ACC112 (cell line): ENCODE data around the gene NFKB1.
A peak's percentile ranks its signal among the peaks of the same experiment; 100 is the strongest.
"Not testable (repeated sequence)": the region's sequence is repeated elsewhere in the genome, so short reads cannot be mapped to it uniquely, and the experiment has no call there.

Experiments used
- H2AFZ ChIP-seq: fragments of 200-600 bp; sonication (generic); one replicate; pipeline ENCODE4 v1.6.0; 2017; ENCODE audit warnings: antibody characterized with exemption, low read length; ENCODE audit not compliant: unreplicated experiment
- H3K27ac ChIP-seq: fragments of 200-600 bp; sonication (generic); 2 replicates; pipeline ENCODE4 v1.5.1; 2014; ENCODE audit warnings: low read depth, mild to moderate bottlenecking, antibody characterized with exemption, low read length, moderate library complexity
- H3K27me3 ChIP-seq: fragments of 200-600 bp; sonication (generic); 2 replicates; pipeline ENCODE4 v1.6.1; 2014; ENCODE audit warnings: mild to moderate bottlenecking, antibody characterized with exemption, low read length, moderate library complexity, mixed read lengths; ENCODE audit not compliant: insufficient read depth
- H3K36me3 ChIP-seq: fragments of 200-600 bp; sonication (generic); 2 replicates; pipeline ENCODE4 v1.6.1; 2016; ENCODE audit warnings: mild to moderate bottlenecking, antibody characterized with exemption, low read length, moderate library complexity, mixed read lengths; ENCODE audit not compliant: insufficient read depth
- H3K4me1 ChIP-seq: fragments of 200-600 bp; sonication (generic); one replicate; pipeline ENCODE4 v1.6.1; 2016; ENCODE audit warnings: low read length, mixed read lengths; ENCODE audit not compliant: insufficient read depth, unreplicated experiment, control insufficient read depth
- H3K4me3 ChIP-seq: fragments of 200-600 bp; sonication (generic); 2 replicates; pipeline ENCODE4 v1.5.1; 2014; ENCODE audit warnings: mild to moderate bottlenecking, low read depth, low read length
- H3K79me2 ChIP-seq: fragments of 200-600 bp; sonication (generic); one replicate; pipeline ENCODE4 v1.6.0; 2016; ENCODE audit warnings: low read length; ENCODE audit not compliant: control insufficient read depth, unreplicated experiment, insufficient read depth

NFKB1 gene

DNA sequence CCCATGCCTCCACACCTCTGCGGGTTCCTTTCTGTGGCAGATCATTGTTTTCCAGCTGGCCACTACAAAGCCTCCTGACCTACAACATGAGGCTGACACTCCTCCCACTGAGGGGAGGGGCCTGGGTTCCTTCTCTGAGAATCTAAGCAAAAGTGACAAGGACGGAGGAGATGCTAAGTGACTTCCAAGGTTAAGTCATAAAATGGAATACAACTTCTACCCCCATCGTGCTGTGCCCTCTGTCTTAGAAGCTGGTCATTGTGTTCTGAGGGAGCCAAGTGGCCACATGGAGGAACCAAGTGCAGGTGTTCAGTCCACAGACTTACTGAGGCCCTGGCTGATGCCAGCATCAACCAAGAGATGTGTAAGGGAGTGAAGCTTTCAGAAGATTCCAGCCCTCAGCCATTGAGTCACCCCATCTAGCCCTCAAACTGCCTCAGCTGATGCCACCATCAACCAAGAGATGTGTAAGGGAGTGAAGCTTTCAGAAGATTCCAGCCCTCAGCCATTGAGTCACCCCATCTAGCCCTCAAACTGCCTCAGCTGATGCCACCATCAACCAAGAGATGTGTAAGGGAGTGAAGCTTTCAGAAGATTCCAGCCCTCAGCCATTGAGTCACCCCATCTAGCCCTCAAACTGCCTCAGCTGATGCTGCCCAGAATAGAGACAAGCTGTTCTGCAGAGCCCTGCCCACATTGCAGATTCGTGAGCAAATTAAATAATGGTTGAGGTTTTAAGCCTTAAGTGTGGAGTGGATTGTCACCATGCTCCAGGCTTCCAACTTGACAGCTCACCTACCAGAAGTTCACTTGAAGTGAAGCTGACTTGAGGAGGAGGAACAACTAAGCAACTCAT is 118.8 kb downstream of the NFKB1 start:
- H3K79me2 ChIP-seq, H3K4me3 ChIP-seq, H3K27ac ChIP-seq, H2AFZ ChIP-seq, H3K27me3 ChIP-seq: not testable (repeated sequence)
- H3K36me3 ChIP-seq: peaks cover 11% of the 10 kb centered on the region; the same call in 1 of the 2 replicates
- peaks cover 15% of the 10 kb centered on the region for H3K4me1 ChIP-seq

DNA sequence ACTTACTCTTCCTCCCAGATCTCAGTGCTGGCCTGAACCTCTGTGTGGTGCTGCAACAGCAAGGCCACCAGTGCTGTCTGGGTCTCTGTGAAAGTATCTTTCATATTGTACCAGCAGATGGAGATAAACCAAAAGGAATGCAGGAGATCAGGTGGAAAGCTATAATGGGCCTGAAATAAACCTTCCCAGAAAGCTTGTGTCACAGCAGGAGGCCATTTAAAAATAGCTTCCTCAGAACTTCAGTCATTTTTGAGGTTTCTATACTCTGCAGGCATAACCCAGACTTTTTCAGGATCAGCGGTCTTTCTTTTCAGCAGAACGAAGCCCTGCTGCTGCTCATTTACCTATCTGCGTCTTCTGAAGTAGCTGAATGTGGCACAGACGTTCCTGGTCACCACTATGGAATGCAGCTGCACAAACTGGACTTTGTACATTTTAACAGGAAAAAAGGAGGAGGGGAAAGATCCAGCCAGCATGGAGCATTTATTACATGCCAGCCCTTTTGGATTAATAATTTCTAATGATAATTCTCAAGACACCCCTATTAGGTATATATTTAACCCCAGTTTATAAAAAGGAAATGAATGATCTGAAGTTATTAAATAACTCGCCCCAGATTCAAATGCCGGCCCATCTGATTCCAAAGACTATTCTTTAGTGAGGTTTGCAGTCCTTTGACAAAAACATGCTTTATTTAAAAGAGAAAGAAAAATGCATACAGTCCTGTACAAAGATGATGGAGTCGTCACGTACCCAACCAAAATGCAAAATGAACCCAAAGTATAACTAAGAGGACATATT is 119.7 kb downstream of the NFKB1 start:
- Histone ChIP-seq H3K4me3 (no peak overlapping the region), H3K4me1 (peaks cover 19% of the 10 kb centered on the region), H2AFZ (no peak overlapping the region), H3K79me2 (no peaks in the 10 kb centered on the region), H3K36me3 (peaks cover 7% of the 10 kb centered on the region; the same call in 1 of the 2 replicates), H3K27ac (no peak overlapping the region), H3K27me3 (no peaks in the 10 kb centered on the region)

- Histone ChIP-seq H3K27me3 (no peaks in the 10 kb centered on the region), H3K27ac (no peak overlapping the region)
Observed at GRCh38 chr4:102623622-102624021, 122.5 kb downstream of the NFKB1 start.

GRCh38 chr4:102624505-102624904 is 123.3 kb downstream of the NFKB1 start:
- Histone ChIP-seq H3K27ac (no peak overlapping the region), H3K27me3 (no peaks in the 10 kb centered on the region), H3K4me1 (peaks cover 36% of the 10 kb centered on the region), H3K4me3 (no peak overlapping the region), H2AFZ (no peak overlapping the region), H3K36me3 (no peaks in the 10 kb centered on the region), H3K79me2 (no peaks in the 10 kb centered on the region)

More at GRCh38 chr4:102623622-102624021, 122.5 kb downstream of the NFKB1 start:
- H3K4me3 ChIP-seq: no peak overlapping the region
- peaks cover 34% of the 10 kb centered on the region for H3K4me1 ChIP-seq
- no peak overlapping the region for H2AFZ ChIP-seq
- H3K36me3 ChIP-seq: no peaks in the 10 kb centered on the region
- H3K79me2 ChIP-seq: no peaks in the 10 kb centered on the region

GRCh38 chr4:102625232-102625930 is 124.2 kb downstream of the NFKB1 start:
- Histone ChIP-seq H3K27ac (no peak overlapping the region), H3K27me3 (no peaks in the 10 kb centered on the region), H3K4me1 (peaks cover 35% of the 10 kb centered on the region), H3K4me3 (peak overlapping the region; percentile 38), H3K36me3 (no peaks in the 10 kb centered on the region), H3K79me2 (no peaks in the 10 kb centered on the region), H2AFZ (peak overlapping the region; percentile 78)

DNA sequence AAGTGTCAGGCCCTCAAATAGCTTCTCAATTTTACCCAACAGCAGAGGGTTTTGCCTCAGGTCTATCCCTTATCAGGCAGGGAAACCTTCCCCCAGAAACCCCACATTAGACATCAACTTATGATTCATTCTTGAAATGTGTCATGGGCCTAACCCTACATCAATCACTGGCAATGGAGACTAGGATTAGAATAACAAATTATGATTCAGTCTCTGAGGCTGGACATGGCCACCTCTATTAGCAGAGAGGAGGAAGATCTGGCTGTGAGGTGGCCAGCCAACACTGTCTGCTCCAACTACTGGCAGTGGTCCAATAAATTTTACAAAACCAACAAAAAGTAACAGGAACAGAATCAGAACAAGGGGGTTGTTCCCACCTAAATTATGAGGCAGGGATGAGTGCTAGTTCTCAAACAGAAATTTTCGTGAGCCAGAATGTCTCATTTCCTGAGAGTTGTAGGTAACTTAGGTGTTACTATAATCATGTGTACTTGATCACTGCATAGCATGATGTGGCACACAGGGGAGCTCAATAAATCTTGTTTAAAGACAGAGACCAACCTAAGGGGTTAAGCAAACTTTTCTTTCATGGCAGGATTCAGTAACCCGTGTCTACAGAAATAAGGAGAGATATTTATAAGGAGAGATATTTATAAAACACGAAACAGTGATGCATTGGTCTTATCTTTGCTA is 126.8 kb downstream of the NFKB1 start:
- Histone ChIP-seq H3K4me1 (peaks cover 21% of the 10 kb centered on the region), H3K36me3 (no peaks in the 10 kb centered on the region), H3K4me3 (no peak overlapping the region), H3K27ac (peak overlapping the region; percentile 33), H3K79me2 (no peaks in the 10 kb centered on the region), H3K27me3 (no peaks in the 10 kb centered on the region), H2AFZ (no peak overlapping the region)

DNA sequence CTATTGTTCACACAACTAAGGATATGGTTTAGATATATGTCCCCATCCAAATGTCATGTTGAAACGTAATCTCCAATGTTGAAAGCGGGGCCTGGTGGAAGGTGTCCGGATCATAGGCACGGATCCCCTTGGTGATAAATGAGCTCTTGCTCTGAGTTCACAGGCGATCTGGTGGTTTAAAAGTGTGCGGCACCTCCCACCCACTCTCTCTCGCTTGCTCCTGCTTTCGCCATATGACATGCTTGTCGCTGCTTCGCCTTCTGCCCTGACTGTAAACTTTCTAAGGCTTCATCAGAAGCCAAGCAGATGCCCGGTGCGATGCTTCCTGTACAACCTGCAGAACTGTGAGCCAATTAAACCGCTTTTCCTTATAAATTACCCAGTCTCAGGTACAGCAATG is 128.5 kb downstream of the NFKB1 start:
- H3K27me3 ChIP-seq: no peaks in the 10 kb centered on the region
- no peak overlapping the region for H2AFZ ChIP-seq
- H3K27ac ChIP-seq: no peak overlapping the region
- H3K36me3 ChIP-seq: no peaks in the 10 kb centered on the region
- H3K4me1 ChIP-seq: peaks cover 21% of the 10 kb centered on the region
- no peak overlapping the region for H3K4me3 ChIP-seq
- no peaks in the 10 kb centered on the region for H3K79me2 ChIP-seq

DNA sequence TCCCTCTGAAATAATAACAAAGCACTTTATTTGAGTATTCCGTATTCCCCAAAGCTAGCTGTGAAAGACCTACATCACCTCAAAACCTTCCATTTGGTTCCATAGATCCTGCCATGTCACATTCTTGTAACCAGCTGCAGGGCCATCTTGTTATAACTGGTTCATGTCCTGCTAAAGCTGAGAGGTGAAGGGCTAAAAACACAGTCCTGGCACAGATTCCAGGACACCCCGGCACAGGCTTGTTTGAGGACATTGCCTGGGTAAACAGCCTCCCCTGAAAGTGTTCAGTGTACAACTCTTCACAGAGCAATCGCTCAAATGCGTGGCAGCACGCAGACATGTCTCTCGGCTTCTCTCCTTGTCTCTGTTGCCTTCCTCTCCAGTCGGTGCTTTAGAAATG is 130.5 kb downstream of the NFKB1 start:
- Histone ChIP-seq H3K27me3 (no peaks in the 10 kb centered on the region), H3K36me3 (no peaks in the 10 kb centered on the region), H3K79me2 (no peaks in the 10 kb centered on the region), H3K27ac (no peak overlapping the region), H2AFZ (no peak overlapping the region), H3K4me3 (no peak overlapping the region), H3K4me1 (peaks cover 17% of the 10 kb centered on the region)

- Histone ChIP-seq H3K79me2 (no peaks in the 10 kb centered on the region), H3K4me1 (peaks cover 13% of the 10 kb centered on the region), H3K27ac (no peak overlapping the region), H3K27me3 (no peaks in the 10 kb centered on the region), H2AFZ (no peak overlapping the region), H3K4me3 (no peak overlapping the region), H3K36me3 (no peaks in the 10 kb centered on the region)
Observed at GRCh38 chr4:102632241-102633065, 131.3 kb downstream of the NFKB1 start.
